Neural progenitor cell (in vitro differentiated cells): ENCODE measurements around the gene NAPB.

Source experiments
- EZH2 ChIP-seq: fragments of 200-600 bp; sonication (generic); IDR thresholded peaks from 2 replicates; pipeline ENCODE4 v1.6.1; 2017; ENCODE audit warnings: antibody characterized with exemption, mild to moderate bottlenecking, moderate library complexity
- EZH2phosphoT487 ChIP-seq: fragments of 200-600 bp; sonication (generic); IDR thresholded peaks from 2 replicates; pipeline ENCODE4 v1.6.1; 2017; ENCODE audit warnings: antibody characterized with exemption
- TF ChIP-seq, protein P1 (sequence below): fragments of 200-600 bp; sonication (generic); IDR thresholded peaks from 2 replicates; pipeline ENCODE4 v1.5.1; 2017; ENCODE audit warnings: antibody characterized with exemption, mild to moderate bottlenecking

DNA sequence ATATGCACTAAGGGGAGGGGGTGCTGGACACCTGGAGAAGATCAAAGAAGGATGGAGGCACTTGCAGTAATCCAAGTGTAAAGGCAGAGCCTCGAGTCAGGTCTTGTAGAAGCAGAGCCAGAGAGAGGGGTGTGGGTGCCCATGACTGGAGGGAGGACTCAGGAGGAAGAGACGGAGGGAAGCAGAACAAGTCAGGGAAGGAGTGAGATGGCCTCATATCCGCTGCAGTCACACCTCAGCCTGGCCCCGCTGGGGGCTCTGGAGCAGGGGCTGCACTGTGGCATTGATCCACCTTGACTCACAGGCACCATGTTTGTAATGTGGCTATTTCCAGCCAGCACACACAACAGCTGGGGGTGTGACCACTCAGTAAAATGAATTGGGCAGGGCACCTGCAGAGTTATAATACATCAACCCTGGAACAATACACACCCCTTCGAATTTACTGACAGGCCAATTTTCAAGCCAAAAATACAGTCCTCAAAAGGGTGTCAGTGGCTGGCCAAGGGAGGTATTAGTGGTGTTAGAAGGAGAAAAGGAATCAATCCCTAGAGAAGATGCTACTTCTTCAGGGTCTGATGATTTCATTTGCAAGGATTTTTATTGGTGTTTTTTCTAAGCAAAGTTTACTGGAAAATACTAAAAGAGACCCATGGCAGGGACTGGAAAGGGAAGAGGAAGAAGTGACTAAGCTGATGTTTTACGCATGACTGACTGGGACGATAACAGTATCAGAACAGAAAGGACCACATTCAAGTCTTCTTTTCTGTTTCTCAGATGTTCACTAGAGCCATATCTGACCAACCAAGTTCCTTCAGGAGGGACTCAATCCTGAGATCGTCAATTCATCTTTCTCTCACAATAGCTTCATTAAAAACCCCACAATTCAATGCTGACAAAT lies 89.6 kb downstream of the NAPB start:
- no peak for TF ChIP-seq EZH2phosphoT487
- TF ChIP-seq, protein P1, sequence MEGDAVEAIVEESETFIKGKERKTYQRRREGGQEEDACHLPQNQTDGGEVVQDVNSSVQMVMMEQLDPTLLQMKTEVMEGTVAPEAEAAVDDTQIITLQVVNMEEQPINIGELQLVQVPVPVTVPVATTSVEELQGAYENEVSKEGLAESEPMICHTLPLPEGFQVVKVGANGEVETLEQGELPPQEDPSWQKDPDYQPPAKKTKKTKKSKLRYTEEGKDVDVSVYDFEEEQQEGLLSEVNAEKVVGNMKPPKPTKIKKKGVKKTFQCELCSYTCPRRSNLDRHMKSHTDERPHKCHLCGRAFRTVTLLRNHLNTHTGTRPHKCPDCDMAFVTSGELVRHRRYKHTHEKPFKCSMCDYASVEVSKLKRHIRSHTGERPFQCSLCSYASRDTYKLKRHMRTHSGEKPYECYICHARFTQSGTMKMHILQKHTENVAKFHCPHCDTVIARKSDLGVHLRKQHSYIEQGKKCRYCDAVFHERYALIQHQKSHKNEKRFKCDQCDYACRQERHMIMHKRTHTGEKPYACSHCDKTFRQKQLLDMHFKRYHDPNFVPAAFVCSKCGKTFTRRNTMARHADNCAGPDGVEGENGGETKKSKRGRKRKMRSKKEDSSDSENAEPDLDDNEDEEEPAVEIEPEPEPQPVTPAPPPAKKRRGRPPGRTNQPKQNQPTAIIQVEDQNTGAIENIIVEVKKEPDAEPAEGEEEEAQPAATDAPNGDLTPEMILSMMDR: no peak
- TF ChIP-seq EZH2: no peak
